Activated gamma-delta T cell treated with anti-CD3 and anti-CD28 coated beads, Interleukin-2, amount 50 U/mL, for 16 hours (primary cell): ENCODE data around the gene HK1.

Source experiments
- DNase-seq: peaks from one replicate; pipeline ENCODE4 v3.0.0-alpha.2; 2020; ENCODE audit warnings: low read depth

The HK1 gene

DNA sequence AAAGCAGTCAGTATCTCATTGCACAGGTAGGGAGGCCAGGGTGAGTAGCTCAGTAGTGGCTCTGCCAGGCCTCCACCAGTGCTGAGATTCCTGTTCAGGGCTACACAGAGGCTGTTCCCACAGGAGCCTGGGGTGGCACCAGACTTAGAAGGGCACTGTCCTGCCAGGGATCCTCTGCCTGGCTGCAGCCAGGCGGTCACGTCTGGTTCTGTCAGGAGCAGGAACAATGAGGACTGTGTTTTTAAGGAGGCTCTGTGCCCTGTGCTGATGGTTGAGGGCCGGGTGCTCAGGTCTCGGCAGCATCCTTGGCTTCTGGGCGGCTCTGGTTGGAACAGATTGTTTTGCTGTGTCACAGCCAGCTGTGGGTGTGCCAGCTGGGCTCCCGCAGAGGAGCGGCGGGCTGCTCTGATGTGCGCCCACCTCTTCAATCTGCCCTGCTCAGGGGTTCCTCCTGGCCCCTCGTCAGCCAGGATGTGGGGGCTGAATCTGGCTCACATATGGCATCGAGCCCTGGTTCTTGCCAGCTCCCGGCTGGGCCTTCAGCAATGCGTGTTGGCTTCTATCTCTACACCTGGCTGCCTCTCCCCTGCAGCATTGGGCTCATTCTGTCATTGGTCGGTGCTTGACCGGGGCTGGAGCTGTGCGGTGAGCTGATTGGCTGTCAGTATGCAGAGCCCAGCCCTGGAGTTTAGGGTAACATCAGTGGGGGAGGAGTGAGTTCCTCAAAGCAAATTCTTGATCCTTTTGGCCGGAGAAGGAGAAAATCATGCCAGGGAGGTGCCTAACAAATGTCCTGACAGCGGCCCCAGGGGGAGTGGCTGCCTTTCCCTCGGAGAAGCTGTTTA, 97.2 kb downstream of the HK1 start:
- no peak for DNase-seq

DNA sequence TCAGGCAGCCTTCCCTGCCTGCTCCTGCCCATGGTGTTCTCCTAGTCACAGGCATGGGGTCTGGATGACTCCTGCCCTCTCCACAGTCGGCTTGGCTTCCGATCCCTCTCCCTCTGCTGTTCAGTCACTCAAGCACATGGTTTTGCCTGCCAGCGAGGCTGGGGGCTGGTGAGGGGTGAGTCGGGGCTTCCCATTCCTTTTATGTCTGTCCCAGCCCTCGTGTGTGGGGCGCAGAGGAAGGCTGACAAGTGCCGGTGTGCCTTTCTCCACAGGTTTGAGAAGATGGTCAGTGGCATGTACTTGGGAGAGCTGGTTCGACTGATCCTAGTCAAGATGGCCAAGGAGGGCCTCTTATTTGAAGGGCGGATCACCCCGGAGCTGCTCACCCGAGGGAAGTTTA, 98.4 kb downstream of the HK1 start:
- no peak for DNase-seq

DNA sequence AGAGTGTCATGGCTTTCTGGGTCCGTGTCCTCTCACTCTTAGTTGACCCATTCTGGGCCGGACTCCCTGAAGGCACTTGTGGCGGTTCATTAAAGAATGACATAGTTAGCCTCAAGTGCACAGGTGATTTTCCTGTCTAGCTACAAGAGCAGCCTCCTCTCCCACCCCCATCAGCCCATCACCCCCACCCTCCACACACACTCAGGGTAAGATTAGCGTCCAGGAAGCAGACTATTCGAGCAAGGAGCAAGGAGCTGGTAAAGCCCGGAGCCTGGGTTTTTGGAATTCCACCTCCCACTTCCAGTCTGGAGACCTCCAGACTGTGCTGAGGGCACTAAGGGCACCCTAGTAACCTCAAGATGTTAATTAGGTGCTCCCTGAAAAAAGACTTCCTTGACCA, 98.9 kb downstream of the HK1 start:
- DNase-seq = no peak

DNA sequence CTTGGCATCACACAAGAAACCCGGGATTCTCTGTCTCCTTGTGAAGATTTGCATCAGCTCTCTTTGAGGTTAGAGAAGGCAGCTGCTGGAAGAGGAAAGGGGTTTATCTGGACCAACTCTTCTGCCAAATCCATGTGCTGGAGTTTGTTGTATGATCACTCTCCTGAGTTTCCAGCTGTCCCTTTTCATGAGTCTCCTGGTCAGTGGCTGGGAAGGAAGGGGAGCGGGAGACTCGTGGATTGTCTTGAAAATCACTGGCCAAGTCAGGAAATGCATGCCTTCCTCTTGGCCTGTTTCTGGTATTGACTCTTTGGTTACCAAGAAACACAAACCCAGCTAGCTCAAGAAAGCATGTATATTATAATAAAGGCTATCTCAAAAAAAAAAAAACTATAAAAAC, 99.6 kb downstream of the HK1 start:
- no peak for DNase-seq

DNA sequence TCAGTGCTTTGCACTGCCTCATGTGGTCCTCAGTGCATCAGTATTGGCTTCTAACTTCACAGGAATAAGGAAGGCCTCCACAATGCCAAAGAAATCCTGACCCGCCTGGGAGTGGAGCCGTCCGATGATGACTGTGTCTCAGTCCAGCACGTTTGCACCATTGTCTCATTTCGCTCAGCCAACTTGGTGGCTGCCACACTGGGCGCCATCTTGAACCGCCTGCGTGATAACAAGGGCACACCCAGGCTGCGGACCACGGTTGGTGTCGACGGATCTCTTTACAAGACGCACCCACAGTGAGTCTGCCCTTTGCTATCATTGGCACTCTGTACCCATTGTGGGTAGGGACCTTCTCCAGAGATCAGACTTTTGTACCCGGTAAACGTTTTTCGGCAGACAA, 101.5 kb downstream of the HK1 start:
- DNase-seq = no peak

DNA sequence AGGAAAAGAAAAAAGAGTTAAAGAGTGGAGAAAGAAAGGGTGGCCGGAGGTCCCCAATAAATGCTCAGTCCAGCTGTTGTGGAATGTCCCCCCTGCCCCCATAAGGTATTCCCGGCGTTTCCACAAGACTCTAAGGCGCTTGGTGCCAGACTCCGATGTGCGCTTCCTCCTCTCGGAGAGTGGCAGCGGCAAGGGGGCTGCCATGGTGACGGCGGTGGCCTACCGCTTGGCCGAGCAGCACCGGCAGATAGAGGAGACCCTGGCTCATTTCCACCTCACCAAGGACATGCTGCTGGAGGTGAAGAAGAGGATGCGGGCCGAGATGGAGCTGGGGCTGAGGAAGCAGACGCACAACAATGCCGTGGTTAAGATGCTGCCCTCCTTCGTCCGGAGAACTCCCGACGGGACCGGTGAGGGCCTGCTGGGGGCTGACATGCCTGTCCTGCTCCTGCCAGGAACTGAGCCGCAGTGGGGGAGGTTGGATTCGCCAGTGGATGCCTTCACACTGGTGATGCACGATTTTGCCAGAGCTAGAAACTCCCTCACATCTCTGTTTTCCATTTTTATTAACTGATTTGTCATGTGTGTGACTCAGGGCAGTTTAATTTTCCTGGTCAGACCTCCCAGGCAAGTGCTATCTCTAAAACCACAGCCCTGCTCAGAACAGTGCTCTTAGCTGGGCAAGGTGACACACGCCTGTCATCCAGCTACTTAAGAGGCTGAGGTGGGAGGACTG, 104.3 kb downstream of the HK1 start:
- no peak for DNase-seq

DNA sequence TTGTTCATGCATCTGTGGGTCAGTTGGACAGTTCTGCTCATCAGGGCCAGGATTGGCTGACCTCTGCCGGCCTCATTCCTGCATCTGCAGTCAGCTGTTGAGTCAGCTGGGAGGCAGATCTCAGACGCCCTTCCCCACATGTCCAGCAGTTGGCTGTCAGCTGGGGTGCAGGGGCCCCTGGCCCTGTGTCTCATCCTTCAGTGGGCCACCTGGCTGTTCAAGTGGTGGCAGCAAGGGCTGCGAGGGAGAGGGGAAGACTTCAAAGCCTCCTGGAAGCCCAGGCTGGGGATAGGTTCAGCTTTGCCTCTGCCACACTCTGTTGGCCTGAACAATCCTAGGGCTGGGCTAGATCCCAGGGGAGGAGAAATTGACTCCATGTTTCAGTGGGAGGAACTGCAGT, 105.3 kb downstream of the HK1 start:
- no peak for DNase-seq

DNA sequence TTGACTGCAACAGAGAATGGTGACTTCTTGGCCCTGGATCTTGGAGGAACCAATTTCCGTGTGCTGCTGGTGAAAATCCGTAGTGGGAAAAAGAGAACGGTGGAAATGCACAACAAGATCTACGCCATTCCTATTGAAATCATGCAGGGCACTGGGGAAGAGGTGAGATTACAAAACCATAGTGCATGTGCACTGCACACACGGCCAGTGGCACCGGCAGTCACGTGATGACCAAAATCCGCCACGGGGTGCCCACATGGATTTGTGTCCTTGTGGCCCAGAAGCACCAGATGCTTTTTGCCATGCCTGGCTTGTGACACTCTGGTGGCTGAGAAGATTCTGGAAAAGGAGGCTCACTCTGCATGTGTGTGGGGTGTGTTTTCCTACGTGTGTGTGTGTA, 106.0 kb downstream of the HK1 start:
- no peak for DNase-seq

DNA sequence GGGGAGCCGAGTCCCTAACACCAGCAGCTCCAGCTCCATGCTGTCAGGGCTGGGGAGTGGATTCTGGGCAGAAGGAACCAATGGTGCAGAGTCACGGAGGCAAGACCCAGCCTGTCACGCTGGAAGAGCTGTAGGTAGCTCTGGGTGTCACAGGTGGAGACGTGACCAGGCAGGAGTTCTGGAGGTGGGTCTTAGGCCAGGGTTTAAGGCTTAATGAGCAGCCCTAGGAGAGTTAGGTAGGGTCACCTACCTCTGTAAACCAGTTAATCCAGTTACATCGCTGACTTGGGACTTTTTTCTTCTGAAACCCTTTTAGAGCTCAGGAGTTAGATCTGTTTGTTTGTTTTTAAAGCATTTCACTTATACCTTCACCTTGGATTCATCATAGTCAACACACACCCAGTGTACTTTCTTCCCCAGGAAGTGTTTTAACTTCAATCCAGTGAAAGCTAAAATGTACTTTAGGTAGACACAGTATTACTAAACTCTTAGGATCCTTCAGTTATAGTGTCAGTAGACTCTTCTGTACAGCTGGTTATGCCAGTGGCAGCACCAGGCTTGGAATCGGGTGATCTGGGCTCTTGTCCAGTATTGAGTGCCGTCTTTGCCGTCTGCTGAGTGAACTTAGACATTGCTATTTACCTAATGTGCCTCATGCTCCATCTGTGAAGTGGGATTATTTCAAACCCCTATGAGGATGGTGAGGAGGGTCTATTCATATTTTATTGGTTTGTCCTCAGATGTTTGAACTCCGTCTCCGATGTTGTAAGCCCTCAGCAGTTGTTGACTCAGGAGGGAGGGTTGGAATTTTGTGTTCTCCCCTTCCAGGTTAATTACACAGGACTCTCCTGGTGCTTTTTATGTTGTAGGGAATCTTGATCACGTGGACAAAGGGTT, 107.4 kb downstream of the HK1 start:
- no peak for DNase-seq

DNA sequence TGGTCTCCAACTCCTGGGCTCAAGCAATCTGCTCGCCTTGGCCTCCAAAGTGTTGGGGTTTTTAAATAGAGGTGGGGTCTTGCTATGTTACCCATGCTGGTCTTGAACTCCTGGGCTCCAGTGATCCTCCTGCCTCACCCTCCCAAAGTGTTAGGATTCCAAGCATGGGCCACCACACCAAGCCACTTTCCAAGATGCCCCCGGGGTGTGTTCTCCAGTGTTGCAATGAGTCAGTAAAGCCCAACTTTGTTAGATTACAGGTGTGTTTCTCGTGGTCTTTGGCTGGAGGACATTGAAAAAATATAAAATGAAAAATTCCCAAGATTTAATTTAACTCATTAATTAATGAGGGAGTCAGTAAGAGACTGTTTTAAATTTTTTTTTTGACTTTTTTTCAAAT, 109.2 kb downstream of the HK1 start:
- no peak for DNase-seq

GRCh38 chr10:69388488-69388887, 110.2 kb downstream of the HK1 start:
- no peak for DNase-seq

- no peak for DNase-seq
These were observed 111.7 kb downstream of the HK1 start for GRCh38 chr10:69389827-69390490.

- no peak for DNase-seq
These were observed 112.9 kb downstream of the HK1 start for GRCh38 chr10:69391158-69391557.

DNA sequence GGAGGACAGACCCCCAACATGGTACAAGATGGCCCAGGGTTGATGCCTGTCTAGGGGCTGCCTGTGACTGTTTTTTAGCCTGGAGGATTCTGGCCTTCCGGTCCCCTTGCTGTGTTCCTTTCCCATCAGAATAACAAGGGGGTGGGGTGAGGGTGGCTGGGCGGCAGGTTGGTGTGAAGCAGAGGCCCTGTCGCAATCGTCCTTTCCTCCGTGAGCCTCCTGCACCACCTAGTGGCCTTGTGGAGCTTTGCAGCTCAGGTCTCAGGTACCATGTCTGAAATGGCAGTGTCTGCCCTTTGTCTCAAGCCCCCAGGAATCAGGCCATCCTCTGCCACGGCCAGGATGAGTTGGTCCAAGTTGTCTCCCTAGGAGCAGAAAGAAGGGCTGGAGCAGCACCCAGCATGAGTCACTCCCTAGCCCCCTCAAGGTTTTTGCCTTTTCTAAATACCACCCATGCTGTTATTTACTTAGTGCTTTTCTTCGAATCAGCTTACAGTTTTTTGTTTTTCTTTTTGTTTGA, 114.2 kb downstream of the HK1 start:
- DNase-seq = peak; percentile 65

DNA sequence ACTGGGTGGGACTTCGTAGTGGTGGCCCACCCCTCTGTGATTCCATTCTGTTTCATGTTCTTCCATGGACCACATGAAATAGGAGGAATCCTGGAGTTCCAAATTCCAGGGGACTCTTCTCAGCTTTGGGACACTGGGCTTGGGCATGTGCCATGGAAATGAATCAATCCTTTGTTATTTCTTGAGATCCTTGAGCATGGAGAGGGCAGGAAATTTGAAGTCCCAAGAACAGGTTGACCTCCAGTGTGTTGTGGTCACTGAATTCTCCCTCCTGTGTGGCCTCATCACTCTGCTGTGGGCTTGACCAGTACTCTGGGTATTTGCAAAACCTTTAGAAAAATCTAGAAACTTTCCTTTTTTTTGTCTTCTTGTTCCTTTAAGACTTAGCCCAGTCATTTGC, 115.7 kb downstream of the HK1 start:
- no peak for DNase-seq

DNA sequence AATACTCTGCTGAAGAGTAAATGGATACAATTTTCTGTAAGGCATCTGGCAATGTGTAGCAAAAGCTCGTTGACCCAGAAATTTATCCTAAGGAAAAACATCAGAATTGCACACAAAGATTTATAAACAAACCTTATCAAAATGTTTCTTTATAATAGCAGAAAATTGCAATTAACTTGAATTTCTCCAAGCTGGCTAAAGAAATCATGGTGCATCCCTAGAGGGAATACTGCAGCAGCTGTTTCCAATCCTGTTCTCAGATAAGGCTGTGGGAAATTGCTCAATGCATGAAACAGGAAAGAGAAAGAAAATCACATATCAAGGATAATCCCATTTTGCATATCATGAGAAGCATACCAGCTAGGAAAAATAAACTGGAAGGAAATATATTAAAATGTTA, 119.7 kb downstream of the HK1 start:
- no peak for DNase-seq

DNA sequence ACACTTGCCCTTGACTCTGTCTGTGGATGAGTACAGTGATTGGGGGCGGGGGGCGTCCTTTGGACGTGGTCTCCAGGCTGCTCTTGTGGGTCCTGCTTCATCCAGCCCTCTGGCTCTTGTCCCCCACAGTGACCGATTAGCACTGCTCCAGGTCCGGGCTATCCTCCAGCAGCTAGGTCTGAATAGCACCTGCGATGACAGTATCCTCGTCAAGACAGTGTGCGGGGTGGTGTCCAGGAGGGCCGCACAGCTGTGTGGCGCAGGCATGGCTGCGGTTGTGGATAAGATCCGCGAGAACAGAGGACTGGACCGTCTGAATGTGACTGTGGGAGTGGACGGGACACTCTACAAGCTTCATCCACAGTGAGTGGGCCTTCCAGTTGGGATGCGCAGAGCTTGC, 120.2 kb downstream of the HK1 start:
- DNase-seq = no peak

GRCh38 chr10:69400936-69401335, 122.6 kb downstream of the HK1 start:
- DNase-seq = no peak

GRCh38 chr10:69401416-69401815, 123.1 kb downstream of the HK1 start:
- no peak for DNase-seq

- DNase-seq = no peak
These were observed 124.1 kb downstream of the HK1 start for GRCh38 chr10:69402386-69402785.

DNA sequence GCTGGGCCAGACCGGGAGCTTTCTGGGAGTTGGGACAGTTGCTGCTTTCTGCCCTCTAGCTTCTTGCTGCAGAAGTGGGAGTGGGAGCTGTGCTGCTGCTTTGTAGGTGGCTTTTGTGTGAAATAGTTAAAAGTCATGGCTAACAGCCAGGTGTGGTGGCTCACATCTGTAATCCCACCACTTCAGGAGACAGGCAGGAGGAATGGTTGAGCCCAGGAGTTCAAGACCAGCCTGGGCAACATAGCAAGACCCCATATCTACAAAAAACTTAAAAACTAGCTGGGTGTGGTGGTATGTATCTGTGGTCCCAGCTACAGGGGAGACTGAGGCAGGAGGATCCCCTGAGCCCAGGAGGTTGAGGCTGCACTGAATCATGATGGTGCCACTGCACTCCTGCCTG, 124.8 kb downstream of the HK1 start:
- DNase-seq = no peak

DNA sequence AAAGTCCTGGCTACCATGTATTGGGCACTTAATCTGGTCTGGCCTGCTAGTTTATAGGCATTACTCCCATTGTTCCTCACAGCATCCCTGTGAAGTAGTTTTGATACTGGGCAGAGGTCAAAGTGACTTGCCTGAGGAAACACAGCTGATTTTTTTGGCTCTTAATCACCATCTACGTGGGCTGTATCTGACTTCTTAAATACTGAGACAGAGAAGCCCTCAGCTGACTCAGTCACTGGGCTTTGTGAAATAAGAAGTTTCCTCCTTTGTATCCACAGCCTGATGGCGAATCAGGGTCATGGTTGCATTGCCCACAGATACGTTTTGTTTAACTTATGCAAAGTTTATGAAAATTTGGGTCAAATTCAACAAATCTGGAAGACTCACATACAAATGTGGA, 125.2 kb downstream of the HK1 start:
- no peak for DNase-seq
